HG03135 (cell line): ENCODE data around the gene LRRK1.

Experiments
- ATAC-seq: cut with Tn5 transposase; IDR thresholded peaks from one replicate; pipeline ENCODE4 v1.9.1; 2021; ENCODE audit warnings: mild to moderate bottlenecking, moderate library complexity; ENCODE audit not compliant: unreplicated experiment

The LRRK1 gene

GRCh38 chr15:100931143-100931890 lies 12.2 kb downstream of the LRRK1 start:
- no peak for ATAC-seq

GRCh38 chr15:100932676-100933348 lies 13.7 kb downstream of the LRRK1 start:
- ATAC-seq: no peak

GRCh38 chr15:100934166-100934565 lies 15.0 kb downstream of the LRRK1 start:
- ATAC-seq: no peak

GRCh38 chr15:100934726-100935125 lies 15.6 kb downstream of the LRRK1 start:
- ATAC-seq: no peak

GRCh38 chr15:100937171-100937570 lies 18.0 kb downstream of the LRRK1 start:
- ATAC-seq: no peak

GRCh38 chr15:100939791-100940190 lies 20.6 kb downstream of the LRRK1 start:
- ATAC-seq: no peak

GRCh38 chr15:100940767-100941379 lies 21.7 kb downstream of the LRRK1 start:
- ATAC-seq: peak; percentile 75

GRCh38 chr15:100941536-100941935 lies 22.4 kb downstream of the LRRK1 start:
- peak; percentile 44 for ATAC-seq

GRCh38 chr15:100942656-100943425 lies 23.7 kb downstream of the LRRK1 start:
- ATAC-seq: no peak

- no peak for ATAC-seq
Measured at GRCh38 chr15:100944244-100944895, 25.2 kb downstream of the LRRK1 start.

- no peak for ATAC-seq
Measured at GRCh38 chr15:100944986-100945385, 25.8 kb downstream of the LRRK1 start.

GRCh38 chr15:100947760-100948429 lies 28.7 kb downstream of the LRRK1 start:
- ATAC-seq: no peak

- ATAC-seq: no peak
Measured at GRCh38 chr15:100948430-100948762, 29.2 kb downstream of the LRRK1 start.

GRCh38 chr15:100949691-100950090 lies 30.5 kb downstream of the LRRK1 start:
- ATAC-seq: no peak

GRCh38 chr15:100951965-100952364 lies 32.8 kb downstream of the LRRK1 start:
- ATAC-seq: no peak

GRCh38 chr15:100952566-100952965 lies 33.4 kb downstream of the LRRK1 start:
- ATAC-seq: no peak

- ATAC-seq: no peak
Measured at GRCh38 chr15:100958326-100959065, 39.3 kb downstream of the LRRK1 start.

GRCh38 chr15:100959066-100960050 lies 40.2 kb downstream of the LRRK1 start:
- ATAC-seq: no peak
